Femur (tissue), 1 donor: Measurements from ENCODE around the gene DCAF11.

Experiments
- DNase-seq: peaks from one replicate; pipeline ENCODE4 v3.0.0-alpha.2; 2017

Gene DCAF11

GRCh38 chr14:24143511-24143910 lies 28.9 kb downstream of the DCAF11 start:
- DNase-seq = no peak

GRCh38 chr14:24144451-24144850 lies 29.9 kb downstream of the DCAF11 start:
- no peak for DNase-seq

GRCh38 chr14:24145219-24145618 lies 30.6 kb downstream of the DCAF11 start:
- DNase-seq = no peak

GRCh38 chr14:24145690-24146452 lies 31.3 kb downstream of the DCAF11 start:
- no peak for DNase-seq

- peak; percentile 97 for DNase-seq
Observed at GRCh38 chr14:24146453-24146977, 31.9 kb downstream of the DCAF11 start, which contains the start of gene PSME2. TSS of gene PSME2 (minus strand) at chr14:24146610. CDS start at chr14:24146581, 29 bp downstream.

GRCh38 chr14:24146978-24147760 lies 32.6 kb downstream of the DCAF11 start, which contains the start of gene RNF31:
TSS of gene RNF31 (plus strand) at chr14:24147498. CDS start at chr14:24147699, 201 bp downstream.
- DNase-seq = peak; percentile 99

- DNase-seq = no peak
Observed at GRCh38 chr14:24147761-24148428, 33.3 kb downstream of the DCAF11 start.

GRCh38 chr14:24149302-24149969 lies 34.9 kb downstream of the DCAF11 start:
- no peak for DNase-seq

GRCh38 chr14:24150061-24150460 lies 35.5 kb downstream of the DCAF11 start:
- DNase-seq = peak; percentile 14

GRCh38 chr14:24150567-24150966 lies 36.0 kb downstream of the DCAF11 start:
- DNase-seq = no peak

- DNase-seq = no peak
Observed at GRCh38 chr14:24150993-24151392, 36.4 kb downstream of the DCAF11 start.

GRCh38 chr14:24151404-24152080 lies 37.0 kb downstream of the DCAF11 start:
- DNase-seq = peak; percentile 17

GRCh38 chr14:24155100-24155499 lies 40.5 kb downstream of the DCAF11 start:
- no peak for DNase-seq

- no peak for DNase-seq
Observed at GRCh38 chr14:24156840-24157239, 42.3 kb downstream of the DCAF11 start.

GRCh38 chr14:24157331-24157730 lies 42.8 kb downstream of the DCAF11 start:
- DNase-seq = no peak

GRCh38 chr14:24159777-24160498 lies 45.4 kb downstream of the DCAF11 start:
- no peak for DNase-seq

GRCh38 chr14:24160499-24160849 lies 45.9 kb downstream of the DCAF11 start:
- no peak for DNase-seq

- peak; percentile 97 for DNase-seq
Observed at GRCh38 chr14:24160850-24161804, 46.5 kb downstream of the DCAF11 start, which contains the start of gene IRF9. TSS of gene IRF9 (plus strand) at chr14:24161265. CDS start at chr14:24162145, 880 bp downstream.

GRCh38 chr14:24162093-24162492 lies 47.5 kb downstream of the DCAF11 start:
- DNase-seq = no peak

GRCh38 chr14:24164518-24164991 lies 50.0 kb downstream of the DCAF11 start:
- no peak for DNase-seq
